SU-DHL-6 (cell line): ENCODE results near the gene RAD9A.

Source experiments
- EZH2phosphoT487 ChIP-seq: fragments of 200-600 bp; sonication (generic), shearing (Covaris generic); conservative IDR thresholded peaks from 2 replicates; pipeline ENCODE4 v1.6.1; 2018; ENCODE audit warnings: mild to moderate bottlenecking, antibody characterized with exemption, low read length, moderate library complexity, mixed read lengths
- TF ChIP-seq, protein P1 (sequence below): fragments of 200-600 bp; sonication (generic); IDR thresholded peaks from one replicate; pipeline ENCODE4 v1.5.1; 2017; ENCODE audit warnings: antibody characterized with exemption, mild to moderate bottlenecking, low read length, moderate library complexity; ENCODE audit not compliant: insufficient read depth, poor library complexity, severe bottlenecking

- TF ChIP-seq, protein P1, sequence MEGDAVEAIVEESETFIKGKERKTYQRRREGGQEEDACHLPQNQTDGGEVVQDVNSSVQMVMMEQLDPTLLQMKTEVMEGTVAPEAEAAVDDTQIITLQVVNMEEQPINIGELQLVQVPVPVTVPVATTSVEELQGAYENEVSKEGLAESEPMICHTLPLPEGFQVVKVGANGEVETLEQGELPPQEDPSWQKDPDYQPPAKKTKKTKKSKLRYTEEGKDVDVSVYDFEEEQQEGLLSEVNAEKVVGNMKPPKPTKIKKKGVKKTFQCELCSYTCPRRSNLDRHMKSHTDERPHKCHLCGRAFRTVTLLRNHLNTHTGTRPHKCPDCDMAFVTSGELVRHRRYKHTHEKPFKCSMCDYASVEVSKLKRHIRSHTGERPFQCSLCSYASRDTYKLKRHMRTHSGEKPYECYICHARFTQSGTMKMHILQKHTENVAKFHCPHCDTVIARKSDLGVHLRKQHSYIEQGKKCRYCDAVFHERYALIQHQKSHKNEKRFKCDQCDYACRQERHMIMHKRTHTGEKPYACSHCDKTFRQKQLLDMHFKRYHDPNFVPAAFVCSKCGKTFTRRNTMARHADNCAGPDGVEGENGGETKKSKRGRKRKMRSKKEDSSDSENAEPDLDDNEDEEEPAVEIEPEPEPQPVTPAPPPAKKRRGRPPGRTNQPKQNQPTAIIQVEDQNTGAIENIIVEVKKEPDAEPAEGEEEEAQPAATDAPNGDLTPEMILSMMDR, result no peak
- TF ChIP-seq EZH2phosphoT487, result no peak
These were observed 15.5 kb upstream of the RAD9A start for GRCh38 chr11:67376063-67376820.
